Memory B cell (primary cell): ENCODE measurements around the gene KIF25.
A peak's percentile ranks its signal among the peaks of the same experiment; 100 is the strongest.
"Not testable (repeated sequence)": the region's sequence is repeated elsewhere in the genome, so short reads cannot be mapped to it uniquely, and the experiment has no call there.

ENCODE experiments used
- ATAC-seq: fragments of 150-1000 bp; cut with Tn5 transposase; 2 replicates; pipeline ENCODE4 v1.10.0; 2021; ENCODE audit warnings: low read depth, mild to moderate bottlenecking, moderate library complexity
- DNase-seq, 2 donors: peaks; one replicate each; pipeline ENCODE4 v3.0.0; 2022; ENCODE audit warnings: low spot score in 2 of 2
- H3K27ac Mint-ChIP-seq: one replicate; pipeline ENCODE4 v1.8.0; 2022; ENCODE audit warnings: mild to moderate bottlenecking, moderate library complexity, mixed read lengths
- H3K27me3 Mint-ChIP-seq: one replicate; pipeline ENCODE4 v1.8.0; 2022; ENCODE audit warnings: mixed read lengths
- H3K36me3 Mint-ChIP-seq: one replicate; pipeline ENCODE4 v1.8.0; 2022; ENCODE audit warnings: mild to moderate bottlenecking, mixed read lengths
- H3K4me1 Mint-ChIP-seq: one replicate; pipeline ENCODE4 v1.8.0; 2022; ENCODE audit warnings: mixed read lengths
- H3K4me3 Mint-ChIP-seq: one replicate; pipeline ENCODE4 v1.8.0; 2022; ENCODE audit warnings: mild to moderate bottlenecking, moderate library complexity, mixed read lengths
- H3K9me3 Mint-ChIP-seq: one replicate; pipeline ENCODE4 v1.8.0; 2022; ENCODE audit warnings: mixed read lengths

Gene KIF25

GRCh38 chr6:167995731-167996151 lies 1.7 kb upstream of the KIF25 start:
- no peak overlapping the region for H3K4me3 Mint-ChIP-seq
- no peak for ATAC-seq
- H3K9me3 Mint-ChIP-seq = no peaks in the 10 kb centered on the region
- no peaks in the 10 kb centered on the region for H3K4me1 Mint-ChIP-seq
- DNase-seq = no peak
- H3K27ac Mint-ChIP-seq = no peak overlapping the region
- H3K27me3 Mint-ChIP-seq = peaks cover 11% of the 10 kb centered on the region
- H3K36me3 Mint-ChIP-seq = no peaks in the 10 kb centered on the region

DNA sequence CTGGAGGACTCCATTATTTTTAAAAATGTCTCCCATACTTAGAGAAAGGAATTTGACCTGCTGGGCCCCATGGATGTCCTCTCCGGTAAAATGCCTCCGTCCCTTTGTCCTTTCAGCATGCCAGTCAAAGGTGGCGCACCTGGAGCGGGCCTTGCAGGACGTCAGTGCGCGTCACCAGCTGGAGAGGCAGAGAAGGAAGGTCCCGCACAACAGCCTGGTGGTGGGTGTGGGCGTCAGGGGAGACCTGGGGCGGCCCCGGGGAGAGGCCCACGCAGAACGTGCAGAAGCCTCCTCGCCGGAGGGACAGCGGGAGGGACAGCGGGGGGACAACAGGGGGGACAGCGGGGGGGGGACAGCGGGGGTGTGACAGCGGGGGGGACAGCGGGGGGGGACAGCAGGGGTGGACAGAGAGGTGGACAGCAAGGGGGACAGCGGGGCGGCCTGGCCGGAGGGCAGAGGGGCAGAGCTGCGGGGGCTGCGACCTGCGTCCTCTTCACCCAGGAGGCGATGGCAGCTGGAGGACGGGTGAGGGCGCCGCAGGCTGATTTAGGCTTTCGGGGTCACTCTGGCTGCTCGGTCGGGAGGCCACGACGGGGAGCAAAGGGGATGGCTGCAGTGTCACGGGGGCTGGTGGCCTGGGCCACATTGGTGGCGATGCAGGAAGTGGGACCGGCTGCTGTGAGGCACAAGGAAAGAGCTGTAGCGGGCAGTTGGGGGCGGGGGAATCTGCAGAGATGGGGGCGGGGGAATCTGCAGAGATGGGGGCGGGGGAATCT lies 859 bp upstream of the KIF25 start:
- no peak for DNase-seq
- Mint-ChIP-seq H3K36me3 (no peaks in the 10 kb centered on the region), H3K4me1 (no peaks in the 10 kb centered on the region), H3K9me3 (no peaks in the 10 kb centered on the region), H3K27me3 (peaks cover 11% of the 10 kb centered on the region), H3K27ac (no peak overlapping the region), H3K4me3 (peak overlapping the region; percentile 52)
- no peak for ATAC-seq

DNA sequence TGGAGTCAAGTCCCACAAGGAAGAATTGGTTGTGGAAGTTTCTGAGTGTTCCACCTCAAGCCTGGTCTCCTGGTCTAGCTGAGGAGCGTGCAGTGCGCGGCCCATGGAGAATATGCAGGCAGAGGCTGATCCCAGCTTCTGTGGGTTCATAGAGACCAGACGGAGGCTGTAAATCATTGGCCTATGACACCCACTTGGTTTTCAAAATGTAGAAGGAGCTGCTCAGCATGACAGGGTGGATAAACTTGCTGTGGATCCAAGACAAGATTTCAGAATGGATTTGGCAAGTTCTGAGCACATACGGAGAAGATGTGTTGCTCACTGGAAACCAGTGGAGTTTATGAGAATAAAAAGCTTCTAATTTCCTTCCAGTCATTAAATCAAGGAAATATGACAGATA lies 744 bp downstream of the KIF25 start:
- no peak for DNase-seq
- peaks cover 11% of the 10 kb centered on the region for H3K27me3 Mint-ChIP-seq
- no peaks in the 10 kb centered on the region for H3K4me1 Mint-ChIP-seq
- no peaks in the 10 kb centered on the region for H3K36me3 Mint-ChIP-seq
- no peak overlapping the region for H3K27ac Mint-ChIP-seq
- no peak for ATAC-seq
- no peak overlapping the region for H3K4me3 Mint-ChIP-seq
- H3K9me3 Mint-ChIP-seq = no peaks in the 10 kb centered on the region

DNA sequence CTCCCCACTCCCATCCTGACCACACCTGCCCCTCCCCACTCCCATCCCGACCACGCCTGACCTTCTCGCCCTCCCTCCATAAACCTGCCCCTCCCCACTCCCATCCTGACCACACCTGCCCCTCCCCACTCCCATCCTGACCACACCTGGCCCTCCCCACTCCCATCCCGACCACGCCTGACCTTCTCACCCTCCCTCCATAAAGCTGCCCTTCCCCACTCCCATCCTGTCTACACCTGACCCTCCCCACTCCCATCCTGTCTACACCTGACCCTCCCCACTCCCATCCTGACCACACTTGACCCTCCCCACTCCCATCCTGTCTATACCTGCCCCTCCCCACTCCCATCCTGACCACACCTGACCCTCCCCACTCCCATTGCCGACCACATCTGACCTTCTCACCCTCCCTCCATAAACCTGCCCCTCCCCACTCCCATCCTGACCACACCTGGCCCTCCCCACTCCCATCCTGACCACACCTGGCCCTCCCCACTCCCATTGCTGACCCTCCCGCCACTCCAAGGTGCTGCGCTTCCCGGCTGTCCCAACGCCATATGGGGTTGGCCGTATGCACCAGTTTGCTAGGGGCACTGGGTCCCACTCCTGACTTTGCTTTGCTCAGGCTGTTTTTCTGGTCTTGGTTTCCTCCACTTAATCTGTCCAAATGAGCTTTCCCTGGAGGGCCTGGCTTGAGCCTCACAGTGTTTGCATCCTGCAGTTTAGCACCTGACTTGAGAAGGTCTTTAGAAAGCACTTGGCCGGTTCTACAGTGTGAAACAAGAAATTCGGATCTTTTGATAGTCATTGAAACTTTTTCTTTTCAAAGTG lies 2.9 kb downstream of the KIF25 start:
- Mint-ChIP-seq H3K4me1 (no peaks in the 10 kb centered on the region), H3K27ac (no peak overlapping the region), H3K9me3 (no peaks in the 10 kb centered on the region), H3K36me3 (no peaks in the 10 kb centered on the region), H3K27me3 (peaks cover 9% of the 10 kb centered on the region), H3K4me3 (no peak overlapping the region)
- DNase-seq (no peak), ATAC-seq (no peak)

DNA sequence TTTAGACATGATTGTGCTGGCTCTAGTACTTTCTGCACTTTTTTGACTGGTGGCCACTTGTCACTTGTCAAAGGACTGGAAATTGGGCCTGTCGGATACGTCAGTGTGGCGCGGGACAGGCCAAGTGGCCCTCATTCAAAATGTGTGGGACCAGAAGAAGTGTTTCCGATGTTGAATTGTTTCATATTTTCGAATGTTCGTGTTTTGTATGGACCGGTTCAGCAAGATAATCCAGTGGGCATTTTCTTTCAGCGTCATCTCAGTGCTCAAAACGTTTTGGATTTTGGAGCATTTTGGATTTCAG lies 3.5 kb downstream of the KIF25 start:
- peaks cover 9% of the 10 kb centered on the region for H3K27me3 Mint-ChIP-seq
- H3K4me3 Mint-ChIP-seq = no peak overlapping the region
- no peak for ATAC-seq
- no peak overlapping the region for H3K27ac Mint-ChIP-seq
- no peak for DNase-seq
- no peaks in the 10 kb centered on the region for H3K4me1 Mint-ChIP-seq
- H3K9me3 Mint-ChIP-seq = no peaks in the 10 kb centered on the region
- H3K36me3 Mint-ChIP-seq = no peaks in the 10 kb centered on the region

DNA sequence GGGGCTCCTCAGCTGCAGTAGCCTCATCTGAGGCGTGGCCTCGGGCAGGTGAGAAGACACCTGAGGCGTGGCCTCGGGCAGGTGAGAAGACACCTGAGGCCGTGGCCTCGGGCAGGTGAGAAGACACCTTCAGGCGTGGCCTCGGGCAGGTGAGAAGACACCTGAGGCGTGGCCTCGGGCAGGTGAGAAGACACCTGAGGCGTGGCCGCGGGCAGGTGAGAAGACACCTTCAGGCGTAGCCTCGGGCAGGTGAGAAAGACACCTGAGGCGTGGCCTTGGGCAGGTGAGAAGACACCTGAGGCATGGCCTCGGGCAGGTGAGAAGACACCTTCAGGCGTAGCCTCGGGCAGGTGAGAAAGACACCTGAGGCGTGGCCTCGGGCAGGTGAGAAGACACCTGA lies 4.0 kb downstream of the KIF25 start:
- not testable (repeated sequence) for H3K9me3 Mint-ChIP-seq, H3K4me3 Mint-ChIP-seq, DNase-seq, H3K36me3 Mint-ChIP-seq, H3K27ac Mint-ChIP-seq, ATAC-seq, H3K27me3 Mint-ChIP-seq, H3K4me1 Mint-ChIP-seq

- no peaks in the 10 kb centered on the region for H3K36me3 Mint-ChIP-seq
- no peak for DNase-seq
These were observed 5.3 kb downstream of the KIF25 start for GRCh38 chr6:168002804-168003203.

GRCh38 chr6:168004023-168004422 lies 6.6 kb downstream of the KIF25 start:
- H3K27me3 Mint-ChIP-seq = no peaks in the 10 kb centered on the region
- H3K9me3 Mint-ChIP-seq = peaks cover 5% of the 10 kb centered on the region
- H3K4me3 Mint-ChIP-seq = no peak overlapping the region
- no peaks in the 10 kb centered on the region for H3K36me3 Mint-ChIP-seq
- DNase-seq (no peak), ATAC-seq (no peak)
- H3K4me1 Mint-ChIP-seq = no peaks in the 10 kb centered on the region
- H3K27ac Mint-ChIP-seq = no peak overlapping the region

More at GRCh38 chr6:168002804-168003203, 5.3 kb downstream of the KIF25 start:
- Mint-ChIP-seq H3K4me3 (no peak overlapping the region), H3K27me3 (peaks cover 3% of the 10 kb centered on the region), H3K27ac (no peak overlapping the region), H3K4me1 (no peaks in the 10 kb centered on the region), H3K9me3 (no peaks in the 10 kb centered on the region)
- ATAC-seq = no peak

DNA sequence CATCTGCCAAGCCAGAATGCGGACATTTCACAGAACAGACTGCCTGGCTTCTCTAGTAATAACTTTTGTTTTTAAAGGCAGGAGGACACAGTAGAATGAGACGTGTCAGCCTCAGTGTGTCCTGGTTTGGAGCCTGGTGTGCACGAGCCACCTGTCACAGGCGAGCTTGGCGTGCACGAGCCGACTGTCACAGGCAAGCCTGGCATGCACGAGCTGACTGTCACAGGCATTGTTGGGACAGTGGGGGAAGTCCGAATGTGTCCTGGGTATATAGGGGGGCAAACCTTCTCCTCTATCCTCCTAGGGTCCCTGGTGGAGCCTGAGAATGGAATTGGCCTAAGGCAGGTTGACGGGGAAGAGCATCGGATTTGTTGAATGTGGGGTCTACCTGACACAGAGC lies 7.5 kb downstream of the KIF25 start:
- DNase-seq (no peak), ATAC-seq (no peak)
- Mint-ChIP-seq H3K27ac (no peak overlapping the region), H3K36me3 (no peaks in the 10 kb centered on the region), H3K27me3 (no peaks in the 10 kb centered on the region), H3K9me3 (peaks cover 10% of the 10 kb centered on the region), H3K4me1 (no peaks in the 10 kb centered on the region), H3K4me3 (no peak overlapping the region)

DNA sequence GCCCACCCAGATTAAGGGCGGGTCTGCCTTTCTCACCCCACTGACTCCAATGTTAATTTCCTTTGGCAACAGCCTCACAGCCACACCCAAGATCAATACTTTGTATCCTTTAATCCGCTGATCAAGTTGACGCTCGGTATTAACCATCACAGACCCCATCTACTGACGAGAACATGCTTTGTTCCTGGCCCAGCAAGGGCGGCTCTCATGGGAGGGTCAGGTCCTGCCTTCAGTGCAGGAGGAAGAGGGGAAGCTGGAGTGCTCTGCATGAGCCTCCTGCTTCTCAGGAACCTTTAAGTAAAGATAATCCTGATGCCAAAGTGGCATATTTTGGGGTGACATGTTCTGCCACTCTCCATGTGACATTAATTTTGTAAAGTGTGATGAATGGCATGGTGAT lies 8.3 kb downstream of the KIF25 start:
- no peak for DNase-seq
- Mint-ChIP-seq H3K4me1 (no peaks in the 10 kb centered on the region), H3K4me3 (no peak overlapping the region), H3K36me3 (peaks cover 1% of the 10 kb centered on the region), H3K27me3 (no peaks in the 10 kb centered on the region), H3K9me3 (peaks cover 15% of the 10 kb centered on the region), H3K27ac (no peak overlapping the region)
- ATAC-seq = no peak

- Mint-ChIP-seq H3K4me3 (no peak overlapping the region), H3K27me3 (no peaks in the 10 kb centered on the region), H3K4me1 (no peaks in the 10 kb centered on the region), H3K9me3 (peaks cover 26% of the 10 kb centered on the region), H3K27ac (no peak overlapping the region), H3K36me3 (peaks cover 5% of the 10 kb centered on the region)
- DNase-seq (no peak), ATAC-seq (no peak)
These were observed 10.3 kb downstream of the KIF25 start for GRCh38 chr6:168007592-168008338.

DNA sequence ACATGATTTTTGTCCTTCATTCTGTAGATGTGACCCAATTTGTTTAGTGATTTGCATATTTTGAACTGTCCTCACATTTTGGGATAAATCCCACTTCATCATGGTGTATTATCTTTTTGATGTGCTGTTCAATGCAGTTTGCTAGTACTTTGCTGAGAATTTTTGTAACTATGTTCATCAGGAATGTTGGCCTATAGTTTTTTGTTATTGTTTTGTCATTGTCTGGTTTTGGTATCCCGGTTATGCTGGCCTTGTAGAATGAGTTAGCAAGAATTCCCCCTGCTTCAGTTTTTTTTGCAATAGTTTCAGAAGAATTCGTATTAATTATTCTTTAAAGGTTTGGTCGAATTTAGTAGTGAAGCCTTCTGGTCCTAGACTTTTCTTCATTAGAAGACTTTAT lies 11.9 kb downstream of the KIF25 start:
- Mint-ChIP-seq H3K4me1 (no peaks in the 10 kb centered on the region), H3K9me3 (peaks cover 28% of the 10 kb centered on the region), H3K36me3 (peaks cover 5% of the 10 kb centered on the region), H3K27me3 (peaks cover 1% of the 10 kb centered on the region), H3K27ac (no peak overlapping the region), H3K4me3 (no peak overlapping the region)
- ATAC-seq (no peak), DNase-seq (no peak)

DNA sequence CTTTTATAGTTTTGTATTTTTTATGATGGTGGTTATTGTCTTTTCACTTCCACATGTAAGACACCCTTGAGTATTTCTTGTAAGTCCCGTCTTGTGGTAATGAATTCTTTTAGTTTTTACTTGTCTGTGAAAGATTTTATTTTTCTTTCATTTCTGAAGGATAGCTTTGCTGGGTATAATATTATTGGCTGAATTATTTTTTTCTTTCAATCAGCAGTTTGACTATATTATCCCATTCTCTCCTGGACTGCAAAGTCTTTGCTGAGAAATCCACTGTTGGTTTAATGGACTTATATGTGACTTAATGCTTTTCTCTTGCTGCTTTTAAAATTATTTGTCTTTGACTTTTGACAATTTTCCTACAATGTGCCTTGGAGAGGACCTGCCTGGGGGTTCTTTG lies 13.8 kb downstream of the KIF25 start:
- Mint-ChIP-seq H3K9me3 (peaks cover 28% of the 10 kb centered on the region), H3K4me3 (no peak overlapping the region), H3K36me3 (peaks cover 5% of the 10 kb centered on the region), H3K27ac (no peak overlapping the region), H3K27me3 (peaks cover 1% of the 10 kb centered on the region), H3K4me1 (no peaks in the 10 kb centered on the region)
- DNase-seq = no peak
- no peak for ATAC-seq
